Sigmoid colon (tissue), 4 donors: ENCODE measurements around the gene ARHGDIA.

Source experiments
- POLR2A ChIP-seq, 2 donors: fragments of 450-650 bp; IDR thresholded peaks; one replicate each; pipeline ENCODE4 v1.6.1; 2016; ENCODE audit warnings: antibody characterized with exemption in 2 of 2, mild to moderate bottlenecking in 2 of 2, moderate library complexity in 2 of 2
- POLR2AphosphoS5 ChIP-seq, 4 donors: sonication (generic); formaldehyde crosslinking; IDR thresholded peaks; one replicate each; pipeline ENCODE4 v1.6.1; 2017; ENCODE audit warnings: antibody characterized with exemption in 4 of 4
- TF ChIP-seq, protein P1 (sequence below), 4 experiments: fragments of 450-650 bp in 3 of 4; fragments of 200-600 bp in 1 of 4; IDR thresholded peaks; one replicate each; pipeline ENCODE4 v1.5.1; 2016 to 2019; ENCODE audit warnings: antibody characterized with exemption in 4 of 4, mild to moderate bottlenecking in 3 of 4, moderate library complexity in 2 of 4

DNA sequence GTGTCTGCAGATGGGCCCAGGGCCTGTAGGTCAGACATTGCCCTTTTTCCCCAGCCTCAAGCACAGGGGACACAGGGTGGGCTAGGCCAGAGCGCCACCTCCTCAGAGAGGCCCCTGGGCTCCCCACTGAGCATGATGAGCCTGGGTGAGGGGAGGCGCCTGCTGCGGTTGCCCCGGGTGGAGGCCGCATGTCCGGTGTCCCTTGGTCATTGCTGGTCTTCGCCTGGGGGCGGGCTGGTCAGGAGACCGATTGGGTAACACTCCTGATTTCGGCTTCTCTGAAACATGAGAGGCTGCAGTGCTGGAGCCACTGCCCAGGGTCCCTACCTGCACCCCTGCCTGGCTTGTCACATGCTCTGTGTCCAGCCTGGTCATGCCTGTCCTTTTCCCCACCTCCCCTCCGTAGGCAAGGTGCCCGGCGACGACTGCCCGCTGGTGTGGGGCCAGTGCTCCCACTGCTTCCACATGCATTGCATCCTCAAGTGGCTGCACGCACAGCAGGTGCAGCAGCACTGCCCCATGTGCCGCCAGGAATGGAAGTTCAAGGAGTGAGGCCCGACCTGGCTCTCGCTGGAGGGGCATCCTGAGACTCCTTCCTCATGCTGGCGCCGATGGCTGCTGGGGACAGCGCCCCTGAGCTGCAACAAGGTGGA is 28.5 kb upstream of the ARHGDIA start:
- TF ChIP-seq POLR2A (IDR thresholded peaks at IDR 0.05) (no peak), POLR2AphosphoS5 (IDR thresholded peaks at IDR 0.05) (no peak)
- TF ChIP-seq, protein P1, sequence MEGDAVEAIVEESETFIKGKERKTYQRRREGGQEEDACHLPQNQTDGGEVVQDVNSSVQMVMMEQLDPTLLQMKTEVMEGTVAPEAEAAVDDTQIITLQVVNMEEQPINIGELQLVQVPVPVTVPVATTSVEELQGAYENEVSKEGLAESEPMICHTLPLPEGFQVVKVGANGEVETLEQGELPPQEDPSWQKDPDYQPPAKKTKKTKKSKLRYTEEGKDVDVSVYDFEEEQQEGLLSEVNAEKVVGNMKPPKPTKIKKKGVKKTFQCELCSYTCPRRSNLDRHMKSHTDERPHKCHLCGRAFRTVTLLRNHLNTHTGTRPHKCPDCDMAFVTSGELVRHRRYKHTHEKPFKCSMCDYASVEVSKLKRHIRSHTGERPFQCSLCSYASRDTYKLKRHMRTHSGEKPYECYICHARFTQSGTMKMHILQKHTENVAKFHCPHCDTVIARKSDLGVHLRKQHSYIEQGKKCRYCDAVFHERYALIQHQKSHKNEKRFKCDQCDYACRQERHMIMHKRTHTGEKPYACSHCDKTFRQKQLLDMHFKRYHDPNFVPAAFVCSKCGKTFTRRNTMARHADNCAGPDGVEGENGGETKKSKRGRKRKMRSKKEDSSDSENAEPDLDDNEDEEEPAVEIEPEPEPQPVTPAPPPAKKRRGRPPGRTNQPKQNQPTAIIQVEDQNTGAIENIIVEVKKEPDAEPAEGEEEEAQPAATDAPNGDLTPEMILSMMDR (IDR thresholded peaks at IDR 0.05): no peak
